NCI-H146 treated with DMSO at 0.1 percent for 48 hours (cell line): Measurements from ENCODE around the gene CMTM7.

ENCODE experiments used
- DNase-seq: peaks from one replicate; lab custom pipeline; 2025; ENCODE audit not compliant: unreplicated experiment; lab: John Stamatoyannopoulos, UW

The CMTM7 gene

GRCh38 chr3:32391643-32392535 is at the start of gene CMTM7:
Gene CMTM7, plus strand, starts transcription at chr3:32391853. Its CDS starts 54 bp downstream, at chr3:32391907.
- no peak for DNase-seq

DNA sequence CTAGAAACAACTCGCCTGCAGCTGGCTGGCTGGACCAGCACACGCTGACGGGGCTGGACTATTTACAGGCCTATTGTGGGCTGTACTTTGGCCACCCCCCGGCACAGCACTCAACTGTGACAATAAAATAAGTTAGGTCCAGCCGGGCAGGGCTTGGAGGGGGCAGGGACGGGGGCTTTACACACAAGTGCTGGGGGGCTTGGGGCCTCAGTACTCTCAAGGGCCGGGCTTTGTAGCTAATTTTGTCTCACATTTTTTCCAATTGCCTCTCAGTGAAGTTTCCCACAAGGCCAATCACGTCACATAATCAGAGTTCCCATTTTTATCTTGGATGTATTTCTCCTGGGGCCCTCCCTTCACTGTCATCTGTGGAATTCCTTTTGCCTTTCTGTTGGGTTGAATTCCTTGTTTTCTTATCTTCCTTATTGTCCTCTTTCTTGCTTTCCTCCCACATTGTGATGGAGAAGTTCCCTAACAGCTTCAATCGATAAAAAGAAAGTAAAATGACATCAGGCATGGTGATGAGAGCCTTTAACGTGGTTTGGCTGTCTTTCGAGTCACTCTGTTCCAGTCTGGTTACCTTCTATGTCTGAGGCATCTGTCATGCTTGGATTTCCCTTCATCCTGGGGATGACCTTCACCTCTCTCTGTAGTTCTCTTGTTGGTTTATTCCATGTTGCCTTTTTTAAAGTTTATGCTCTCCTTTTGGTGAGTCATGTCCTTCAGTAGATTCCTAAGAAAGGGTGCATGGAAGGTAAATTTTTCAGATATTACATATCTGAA is 44.1 kb upstream of the CMTM7 start:
- no peak for DNase-seq

- DNase-seq, result no peak
These were observed 42.5 kb upstream of the CMTM7 start for GRCh38 chr3:32349184-32349583.

- no peak for DNase-seq
These were observed 39.1 kb upstream of the CMTM7 start for GRCh38 chr3:32352563-32352962.

- no peak for DNase-seq
These were observed 38.3 kb upstream of the CMTM7 start for GRCh38 chr3:32353351-32353750.

- DNase-seq, result no peak
These were observed 37.3 kb upstream of the CMTM7 start for GRCh38 chr3:32354362-32354778.

- DNase-seq, result no peak
These were observed 35.8 kb upstream of the CMTM7 start for GRCh38 chr3:32355751-32356291.

DNA sequence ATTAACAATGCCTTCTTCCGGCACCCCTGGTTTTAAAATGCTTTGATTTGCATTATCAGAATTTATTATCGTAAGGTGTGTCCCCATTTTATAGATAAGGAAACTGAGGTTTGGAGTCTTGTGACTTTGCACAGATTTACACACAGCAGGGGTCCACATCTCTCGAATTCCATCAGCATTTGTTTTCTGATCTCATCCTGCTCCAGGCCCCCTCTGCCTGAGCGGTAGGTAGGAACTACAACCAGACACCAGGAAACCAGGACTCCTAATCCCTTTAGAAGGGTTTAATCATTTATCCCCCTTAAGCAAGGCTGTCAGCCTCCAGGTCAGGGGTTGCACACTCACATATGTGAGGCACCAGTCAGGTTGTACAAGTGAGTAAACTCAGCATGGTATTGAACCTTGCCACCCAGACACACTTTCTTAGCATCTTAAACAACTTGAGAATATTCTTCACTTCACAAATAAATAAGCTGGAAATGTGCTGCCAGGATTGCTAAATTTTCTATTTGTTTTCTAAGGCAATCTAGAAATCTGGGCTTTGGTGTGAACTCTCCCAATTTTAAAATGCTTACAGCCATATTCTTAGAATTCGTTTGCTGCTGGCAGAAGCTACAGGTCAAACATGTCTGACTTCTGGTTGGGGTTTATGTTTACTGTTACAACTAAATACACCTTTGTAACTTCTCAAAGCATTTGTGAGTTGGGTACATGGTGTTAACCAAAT is 31.7 kb upstream of the CMTM7 start:
- no peak for DNase-seq

DNA sequence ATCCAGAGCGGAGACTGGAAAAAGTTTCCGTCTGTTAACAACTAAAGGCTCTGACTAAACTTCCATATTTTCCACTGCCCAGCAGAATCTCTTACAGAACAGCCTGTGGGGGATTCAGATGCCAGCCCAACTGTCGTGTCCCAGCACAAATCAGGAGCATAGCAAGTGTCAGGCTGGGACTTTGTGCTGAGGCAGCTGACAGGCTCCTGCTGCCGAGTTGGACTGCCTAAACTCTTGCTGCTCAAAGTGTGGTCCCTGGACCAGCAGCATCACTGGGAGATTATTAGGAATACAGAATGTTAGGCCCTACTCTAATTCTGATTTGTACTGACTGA is 31.2 kb upstream of the CMTM7 start:
- DNase-seq, result no peak

GRCh38 chr3:32366638-32367397 is 24.8 kb upstream of the CMTM7 start:
- DNase-seq, result no peak

- DNase-seq, result no peak
These were observed 24.2 kb upstream of the CMTM7 start for GRCh38 chr3:32367442-32367841.

DNA sequence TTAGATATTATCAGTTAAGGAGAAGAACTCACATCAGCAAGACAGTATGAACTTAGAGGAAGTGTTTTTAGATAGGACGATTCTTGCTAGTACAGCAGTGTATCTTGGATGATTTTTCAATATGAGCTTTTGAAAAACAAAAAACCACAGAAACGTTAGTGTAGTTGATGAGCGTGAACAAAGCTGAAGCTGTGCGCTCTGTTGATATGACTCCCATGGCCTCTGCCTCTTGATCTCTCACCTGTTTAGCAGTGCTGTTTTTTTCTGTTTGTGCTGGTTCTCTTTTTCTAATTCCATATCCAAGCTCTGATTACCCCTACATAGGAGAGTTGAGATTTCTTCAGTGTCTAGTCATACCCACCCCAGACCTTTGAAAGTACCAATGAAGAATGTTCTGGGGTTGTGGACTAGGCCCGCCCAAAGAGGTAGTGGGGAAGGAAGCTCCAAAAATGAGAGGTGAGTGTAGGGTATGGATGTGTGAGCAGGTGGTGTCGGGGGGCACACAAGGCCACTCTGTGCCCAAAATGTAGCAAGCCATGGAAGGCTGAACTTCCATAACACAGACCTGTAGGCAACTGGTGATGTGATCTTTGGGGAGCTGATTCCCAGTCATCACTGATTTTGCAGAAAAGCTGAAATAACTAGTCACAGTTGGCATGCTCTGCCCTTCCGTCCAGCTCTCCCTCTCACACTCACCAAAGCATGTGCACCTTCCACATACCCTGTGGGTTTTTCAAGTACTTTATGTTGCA is 20.0 kb upstream of the CMTM7 start:
- DNase-seq, result no peak

GRCh38 chr3:32372213-32372490 is 19.5 kb upstream of the CMTM7 start:
- no peak for DNase-seq

DNA sequence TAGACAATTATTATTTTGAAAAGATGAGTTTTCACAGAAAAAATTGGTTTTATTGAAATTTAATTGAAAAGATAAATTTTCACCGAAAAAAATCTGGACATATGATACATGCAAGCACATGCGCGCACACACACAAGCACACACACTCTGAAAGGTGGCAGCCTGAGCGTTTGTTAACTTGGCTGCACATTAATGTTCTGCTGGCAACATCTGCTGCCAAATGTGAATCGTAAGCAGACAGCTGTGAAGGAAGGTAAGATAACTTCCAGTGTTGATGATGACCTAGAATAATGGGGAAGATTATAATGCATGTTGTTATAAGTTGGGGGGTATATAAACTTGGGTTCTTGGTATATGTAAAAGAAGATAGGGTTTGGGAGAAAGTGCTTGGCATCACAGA is 18.4 kb upstream of the CMTM7 start:
- peak; percentile 3 for DNase-seq

- no peak for DNase-seq
These were observed 17.8 kb upstream of the CMTM7 start for GRCh38 chr3:32373844-32374243.

- DNase-seq, result peak; percentile 25
These were observed 16.7 kb upstream of the CMTM7 start for GRCh38 chr3:32374788-32375595.

- no peak for DNase-seq
These were observed 16.1 kb upstream of the CMTM7 start for GRCh38 chr3:32375596-32375930.

DNA sequence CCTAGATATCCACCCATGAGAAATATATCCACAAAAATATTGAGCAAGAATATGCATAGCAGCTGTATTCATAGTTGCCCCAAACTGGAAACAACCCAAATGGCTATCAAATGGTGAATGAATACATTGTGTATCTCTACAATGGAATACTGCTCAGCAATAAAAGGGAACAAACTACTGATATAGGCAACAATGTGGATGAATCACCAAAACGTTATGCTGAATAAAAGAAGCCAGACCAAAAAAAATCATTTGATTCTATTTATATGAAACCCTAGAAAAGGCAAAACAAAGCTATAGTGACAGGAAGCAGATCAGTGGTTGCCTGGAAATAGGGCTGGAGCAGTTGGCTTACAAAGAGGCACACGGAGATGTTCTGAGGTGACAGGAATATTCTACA is 15.5 kb upstream of the CMTM7 start:
- DNase-seq, result no peak

- DNase-seq, result no peak
These were observed 11.7 kb upstream of the CMTM7 start for GRCh38 chr3:32379831-32380500.
